Fibroblast of pulmonary artery (primary cell): ENCODE measurements around the gene CCNY.

ENCODE experiments used
- DNase-seq: peaks from one replicate; pipeline ENCODE4 v3.0.0-alpha.2; 2010; ENCODE audit warnings: low read depth
- H3K4me3 ChIP-seq: replicated peaks from 2 replicates; pipeline ENCODE4 v1.5.1; 2011; ENCODE audit warnings: low read depth, mild to moderate bottlenecking, control low read depth, low read length, moderate library complexity
- CTCF ChIP-seq: IDR thresholded peaks from 2 replicates; pipeline ENCODE4 v1.5.1; 2011; ENCODE audit warnings: mild to moderate bottlenecking, control low read depth, low read length, inconsistent platforms; ENCODE audit errors: missing control alignments

Gene CCNY

GRCh38 chr10:35341521-35341920, 5.2 kb downstream of the CCNY start:
- TF ChIP-seq CTCF: no peak
- DNase-seq: no peak
- no peak overlapping the region for H3K4me3 ChIP-seq

GRCh38 chr10:35342183-35342753, 6.0 kb downstream of the CCNY start:
- no peak overlapping the region for H3K4me3 ChIP-seq
- DNase-seq: no peak
- no peak for TF ChIP-seq CTCF

- DNase-seq: no peak
- no peak overlapping the region for H3K4me3 ChIP-seq
- no peak for TF ChIP-seq CTCF
Measured at GRCh38 chr10:35343739-35344138, 7.4 kb downstream of the CCNY start.

GRCh38 chr10:35345383-35345742, 9.1 kb downstream of the CCNY start:
- no peak for TF ChIP-seq CTCF
- no peak for DNase-seq
- no peak overlapping the region for H3K4me3 ChIP-seq

- H3K4me3 ChIP-seq: no peak overlapping the region
- TF ChIP-seq CTCF: no peak
- no peak for DNase-seq
Measured at GRCh38 chr10:35346248-35346647, 9.9 kb downstream of the CCNY start.

GRCh38 chr10:35347121-35347562, 10.8 kb downstream of the CCNY start:
- no peak overlapping the region for H3K4me3 ChIP-seq
- TF ChIP-seq CTCF: no peak
- no peak for DNase-seq

- no peak overlapping the region for H3K4me3 ChIP-seq
- TF ChIP-seq CTCF: no peak
- no peak for DNase-seq
Measured at GRCh38 chr10:35347899-35348608, 11.7 kb downstream of the CCNY start.
